Inflammatory macrophage treated with lipopolysaccharide for 4 hours (primary cell): ENCODE measurements around the gene PAIP2B.
"Not testable (repeated sequence)": the region's sequence is repeated elsewhere in the genome, so short reads cannot be mapped to it uniquely, and the experiment has no call there.

ENCODE experiments used
- DNase-seq: peaks from one replicate; pipeline ENCODE4 v3.0.0-alpha.2; 2020

The PAIP2B gene, protein sequence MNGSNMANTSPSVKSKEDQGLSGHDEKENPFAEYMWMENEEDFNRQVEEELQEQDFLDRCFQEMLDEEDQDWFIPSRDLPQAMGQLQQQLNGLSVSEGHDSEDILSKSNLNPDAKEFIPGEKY

GRCh38 chr2:71226965-71227560, at the start of gene PAIP2B:
Gene PAIP2B, minus strand, starts transcription at chr2:71227103. Its CDS starts 24,514 bp downstream, at chr2:71202589.
- peak; percentile 100 for DNase-seq

GRCh38 chr2:71275939-71276310, 49.0 kb upstream of the PAIP2B start:
- no peak for DNase-seq

- no peak for DNase-seq
These were observed 42.7 kb upstream of the PAIP2B start for GRCh38 chr2:71269511-71270090.

GRCh38 chr2:71263386-71263785, 36.5 kb upstream of the PAIP2B start:
- no peak for DNase-seq

DNA sequence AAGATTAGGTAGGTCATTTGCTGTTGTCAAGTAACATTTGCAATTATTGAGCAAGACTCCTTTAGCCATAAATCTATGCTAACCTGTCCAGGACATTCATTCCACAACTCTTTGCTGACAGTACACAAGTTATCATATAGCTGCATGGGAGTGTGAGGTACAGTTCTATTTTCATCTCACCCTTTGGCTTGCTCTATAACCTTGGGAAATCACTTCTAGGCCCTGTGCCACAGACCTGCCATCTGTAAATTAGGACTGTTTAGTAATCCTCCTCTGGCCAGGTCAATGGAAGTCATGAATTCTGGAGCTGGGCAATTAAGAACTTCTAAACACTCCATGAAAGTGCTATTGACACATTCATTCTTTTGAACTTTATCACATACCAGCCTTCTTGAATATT, 34.6 kb upstream of the PAIP2B start:
- no peak for DNase-seq

- DNase-seq = no peak
These were observed 29.5 kb upstream of the PAIP2B start for GRCh38 chr2:71256421-71256820.

- no peak for DNase-seq
These were observed 27.9 kb upstream of the PAIP2B start for GRCh38 chr2:71254776-71255175.

DNA sequence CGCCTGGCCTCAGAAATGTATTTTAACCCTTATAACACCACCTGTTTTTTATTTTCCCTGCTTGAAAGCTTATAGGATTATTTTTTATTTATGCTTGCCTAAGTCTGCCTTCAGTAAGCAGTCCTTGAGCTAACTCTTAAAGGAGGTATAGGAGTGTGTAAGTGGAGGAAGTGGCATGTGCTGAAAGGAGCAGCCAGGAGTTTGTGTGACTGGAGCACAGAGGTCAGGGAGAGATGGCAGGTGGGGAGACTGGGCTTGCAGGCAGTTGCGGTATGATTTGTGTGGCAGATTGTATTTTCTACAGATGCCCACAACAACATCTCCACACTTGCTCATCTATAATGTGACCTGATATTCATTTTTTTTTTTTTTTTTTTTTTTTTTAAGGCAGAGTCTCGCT, 27.2 kb upstream of the PAIP2B start:
- no peak for DNase-seq

- DNase-seq = no peak
These were observed 26.6 kb upstream of the PAIP2B start for GRCh38 chr2:71253476-71253875.

DNA sequence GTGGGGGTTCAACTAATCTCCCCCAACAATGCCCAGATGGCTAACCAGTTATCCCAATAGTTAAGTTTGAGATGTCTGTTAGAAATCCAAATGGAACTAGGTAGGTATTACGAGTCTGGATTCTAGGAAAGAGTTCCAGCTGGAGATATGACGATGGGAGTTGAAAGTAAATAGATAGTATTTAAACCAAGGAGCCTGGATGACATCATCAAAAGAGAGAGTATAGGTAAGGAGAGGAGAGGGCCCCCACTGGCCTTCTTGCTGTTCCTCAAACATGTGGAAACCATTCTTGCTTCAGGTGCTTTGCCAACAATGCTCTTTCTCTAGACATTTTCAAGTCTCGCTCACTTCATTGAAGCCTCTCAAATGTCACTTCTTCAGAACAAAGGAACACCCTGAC, 26.0 kb upstream of the PAIP2B start:
- no peak for DNase-seq

DNA sequence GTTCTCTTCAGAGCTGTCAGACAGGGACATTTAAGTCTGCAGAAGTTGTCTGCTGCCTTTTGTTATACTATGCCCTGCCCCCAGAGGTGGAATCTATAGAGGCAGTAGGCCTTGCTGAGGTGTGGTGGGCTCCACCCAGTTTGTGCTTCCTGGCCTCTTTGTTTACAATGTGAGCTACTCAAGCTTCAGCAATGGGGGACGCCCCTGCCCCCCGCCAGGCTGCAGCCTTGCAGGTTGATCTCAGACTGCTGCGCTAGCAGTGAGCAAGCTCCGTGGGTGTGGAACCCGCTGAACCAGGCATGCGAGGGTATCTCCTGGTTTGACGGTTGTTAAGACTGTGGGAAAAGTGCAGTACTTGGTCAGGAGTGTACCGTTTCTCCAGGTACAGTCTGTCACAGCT, 24.0 kb upstream of the PAIP2B start:
- DNase-seq = no peak

GRCh38 chr2:71244302-71244660, 17.4 kb upstream of the PAIP2B start:
- no peak for DNase-seq

- DNase-seq = no peak
These were observed 16.9 kb upstream of the PAIP2B start for GRCh38 chr2:71243634-71244301.

GRCh38 chr2:71240794-71241193, 13.9 kb upstream of the PAIP2B start:
- DNase-seq = no peak

GRCh38 chr2:71238089-71238488, 11.2 kb upstream of the PAIP2B start:
- DNase-seq = no peak

DNA sequence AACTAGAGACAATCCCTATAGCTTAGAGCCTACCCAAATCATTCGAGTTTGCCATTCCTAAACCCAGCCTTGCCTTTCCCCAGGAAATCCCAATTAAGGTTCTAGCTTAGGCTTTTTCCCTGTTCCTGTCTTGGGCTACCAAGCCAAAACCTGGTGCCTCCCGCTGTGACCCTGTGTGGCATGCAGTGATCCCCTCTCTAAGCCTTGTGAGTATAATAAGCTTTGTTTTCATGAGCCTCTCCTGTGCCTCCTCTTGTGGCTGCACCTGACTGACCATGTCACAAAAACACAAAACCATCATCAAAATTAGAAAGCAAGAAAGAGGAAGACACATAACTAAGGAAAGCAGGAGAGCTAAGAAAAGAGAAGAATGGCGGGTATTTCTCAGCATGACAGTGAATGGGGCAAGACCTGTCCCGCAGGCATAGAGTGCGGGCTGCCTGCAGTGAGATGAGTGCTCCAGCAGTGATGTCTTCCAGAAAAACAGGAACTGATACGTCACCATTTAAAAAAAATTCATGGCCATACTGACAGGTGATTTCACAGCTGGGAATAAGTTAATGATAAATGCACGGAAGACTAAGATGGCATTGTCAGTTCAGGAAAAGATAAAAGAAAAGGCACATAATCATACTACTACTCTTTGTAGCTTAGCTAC, 9.2 kb upstream of the PAIP2B start:
- no peak for DNase-seq

- not testable (repeated sequence) for DNase-seq
These were observed 6.2 kb upstream of the PAIP2B start for GRCh38 chr2:71233072-71233471.

- no peak for DNase-seq
These were observed 573 bp downstream of the PAIP2B start for GRCh38 chr2:71226096-71226964.

DNA sequence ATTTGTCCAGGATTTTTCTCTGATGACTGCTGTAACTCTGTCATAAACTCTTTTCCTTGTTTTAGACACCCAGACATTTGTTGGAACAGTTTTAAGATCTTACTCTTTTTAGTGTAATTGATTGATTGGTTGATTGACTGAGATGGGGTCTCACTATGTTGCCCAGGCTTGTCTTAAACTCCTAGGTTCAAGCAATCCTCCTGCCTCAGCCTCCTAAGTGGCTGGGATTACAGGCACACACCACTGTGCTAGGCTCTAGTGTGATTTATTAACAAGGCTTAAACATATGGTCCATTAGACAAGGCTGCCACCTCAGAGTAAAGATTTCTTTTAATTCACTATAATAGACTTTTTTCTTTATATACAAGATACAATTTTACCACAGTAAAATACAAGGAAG, 2.0 kb downstream of the PAIP2B start:
- no peak for DNase-seq

DNA sequence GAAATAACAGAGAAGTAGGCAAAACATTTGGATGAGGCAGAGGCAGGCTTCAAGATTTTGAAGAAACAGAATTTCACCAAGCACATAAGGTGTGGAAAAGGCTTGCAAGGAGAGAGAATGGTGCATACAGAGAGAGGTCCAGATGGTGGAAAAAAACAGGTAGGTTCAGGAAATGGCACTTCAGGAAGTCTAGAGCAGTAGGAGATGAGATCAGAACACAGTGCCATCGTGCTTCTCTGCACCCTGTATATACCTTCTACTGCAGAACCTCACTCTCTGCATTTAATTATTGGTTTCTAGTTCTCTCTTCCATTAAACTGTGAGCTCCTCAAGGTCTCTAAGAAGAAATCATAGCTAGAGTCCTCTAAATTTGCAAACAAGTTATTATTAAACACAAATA, 2.4 kb downstream of the PAIP2B start:
- no peak for DNase-seq

- DNase-seq = peak; percentile 44
These were observed 3.1 kb downstream of the PAIP2B start for GRCh38 chr2:71223767-71224333.

- DNase-seq = no peak
These were observed 6.2 kb downstream of the PAIP2B start for GRCh38 chr2:71220743-71221142.

DNA sequence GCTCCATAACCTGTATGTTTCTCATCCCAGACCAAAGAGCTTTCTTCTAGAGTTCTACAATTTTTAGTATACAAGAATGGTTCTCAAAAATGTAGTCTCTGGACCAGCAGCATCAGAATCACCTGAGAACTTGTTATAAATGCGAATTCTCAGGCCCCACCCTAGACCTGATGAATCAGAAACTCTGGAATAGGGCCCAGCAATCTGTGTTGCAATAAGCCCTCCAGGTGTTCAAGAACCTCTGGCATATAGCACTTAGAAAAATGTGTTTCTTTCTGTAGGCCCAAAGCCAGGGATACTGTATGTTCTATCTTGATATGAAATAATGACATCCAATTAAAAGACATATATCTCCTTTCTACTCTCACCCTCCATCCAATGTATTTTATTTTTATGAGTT, 10.4 kb downstream of the PAIP2B start:
- no peak for DNase-seq
